Left ventricle myocardium inferior (tissue), 1 donor: ENCODE results near the gene CEP170B. TPM values are rescaled to one million over a fixed set of nuclear protein-coding genes. Genes with fewer than 3 reads are reported as not detected.

Source experiments
- DNase-seq: peaks from one replicate; pipeline ENCODE4 v3.0.0-alpha.2; 2020
- H3K27ac ChIP-seq: fragments of 200-600 bp; replicated peaks from 2 replicates; pipeline ENCODE4 v1.8.0; 2021
- H3K27me3 ChIP-seq: fragments of 200-600 bp; 2 replicates; pipeline ENCODE4 v1.8.0; 2021; ENCODE audit warnings: low read depth
- H3K36me3 ChIP-seq: fragments of 200-600 bp; 2 replicates; pipeline ENCODE4 v1.8.0; 2021
- H3K4me1 ChIP-seq: fragments of 200-600 bp; 2 replicates; pipeline ENCODE4 v1.8.0; 2021
- H3K4me3 ChIP-seq: fragments of 200-600 bp; 2 replicates; pipeline ENCODE4 v1.8.0; 2021; ENCODE audit warnings: mild to moderate bottlenecking, moderate library complexity
- H3K9me3 ChIP-seq: fragments of 200-600 bp; replicated peaks from 2 replicates; pipeline ENCODE4 v1.8.0; 2021
- intact Hi-C: fragments of 100-400 bp; cut with micrococcal nuclease; formaldehyde crosslinking; loops from one replicate; pipeline ENCODE4 v1.11.0; 2022
- total RNA-seq: library from RNA; stranded (reverse); fragmentation: NEBNext Ultra II Directional; extraction: Animal tissue kit (Norgen Biotek cat#: 25700); gene quantifications from one replicate; pipeline ENCODE4 v1.2.1, GENCODE V29; 2021
- TF ChIP-seq, protein P1 (sequence below): fragments of 200-600 bp; IDR thresholded peaks from 2 replicates; pipeline ENCODE4 v1.8.0; 2021; ENCODE audit warnings: antibody characterized with exemption, mild to moderate bottlenecking, borderline replicate concordance
- donor health status: DM: no; HTN: yes; CAD: no; lungs with severe emphysema.

Gene CEP170B
- total RNA-seq, 1 donor from 2014 or later = 11.7 TPM

- Histone ChIP-seq H3K36me3 (no peaks in the 10 kb centered on the region), H3K4me3 (no peak within 1 kb of the TSS), H3K27ac (no peak within 1 kb of the TSS), H3K27me3 (peaks cover 76% of the 10 kb centered on the region), H3K9me3 (peaks cover 9% of the 10 kb centered on the region), H3K4me1 (no peaks in the 10 kb centered on the region)
- DNase-seq = no peak
- TF ChIP-seq, protein P1, sequence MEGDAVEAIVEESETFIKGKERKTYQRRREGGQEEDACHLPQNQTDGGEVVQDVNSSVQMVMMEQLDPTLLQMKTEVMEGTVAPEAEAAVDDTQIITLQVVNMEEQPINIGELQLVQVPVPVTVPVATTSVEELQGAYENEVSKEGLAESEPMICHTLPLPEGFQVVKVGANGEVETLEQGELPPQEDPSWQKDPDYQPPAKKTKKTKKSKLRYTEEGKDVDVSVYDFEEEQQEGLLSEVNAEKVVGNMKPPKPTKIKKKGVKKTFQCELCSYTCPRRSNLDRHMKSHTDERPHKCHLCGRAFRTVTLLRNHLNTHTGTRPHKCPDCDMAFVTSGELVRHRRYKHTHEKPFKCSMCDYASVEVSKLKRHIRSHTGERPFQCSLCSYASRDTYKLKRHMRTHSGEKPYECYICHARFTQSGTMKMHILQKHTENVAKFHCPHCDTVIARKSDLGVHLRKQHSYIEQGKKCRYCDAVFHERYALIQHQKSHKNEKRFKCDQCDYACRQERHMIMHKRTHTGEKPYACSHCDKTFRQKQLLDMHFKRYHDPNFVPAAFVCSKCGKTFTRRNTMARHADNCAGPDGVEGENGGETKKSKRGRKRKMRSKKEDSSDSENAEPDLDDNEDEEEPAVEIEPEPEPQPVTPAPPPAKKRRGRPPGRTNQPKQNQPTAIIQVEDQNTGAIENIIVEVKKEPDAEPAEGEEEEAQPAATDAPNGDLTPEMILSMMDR = no peak
- intact Hi-C loops = no loop called here
Observed at GRCh38 chr14:104924421-104925213, 59.5 kb downstream of the CEP170B start, which contains the start of gene PLD4. Gene PLD4, plus strand, starts transcription at chr14:104924879. Its CDS starts 2,262 bp downstream, at chr14:104927141.

DNA sequence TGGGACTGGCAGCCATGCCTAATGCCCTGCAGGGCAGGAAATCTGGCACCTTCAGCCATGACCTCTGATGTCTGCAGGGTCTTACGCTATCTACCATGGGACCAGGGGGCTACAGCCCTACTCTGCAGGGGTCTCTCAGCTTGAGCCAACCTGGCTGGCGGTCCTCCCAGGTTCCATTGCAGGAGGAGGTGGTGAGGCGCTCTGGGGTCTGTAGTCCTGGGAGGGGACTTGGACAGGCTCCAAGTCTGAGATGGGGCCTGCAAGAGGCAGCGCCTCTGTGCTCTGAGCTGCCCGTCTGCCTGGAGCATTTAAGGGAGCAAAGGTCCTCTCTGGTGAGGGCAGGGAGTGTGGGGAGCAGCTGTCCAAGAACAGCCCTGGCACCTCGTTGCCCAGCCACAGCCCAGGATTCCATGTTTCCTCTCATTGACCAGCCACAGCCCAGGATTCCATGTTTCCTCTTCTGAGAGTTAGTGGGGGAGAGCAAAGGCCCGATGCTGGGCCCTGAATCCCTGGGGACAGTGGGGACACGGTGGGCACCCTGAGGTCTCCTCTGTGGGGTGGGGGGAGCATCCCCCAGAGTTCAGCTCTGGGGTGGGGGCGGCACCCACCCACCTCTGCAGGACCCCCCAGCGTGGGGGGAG is 60.3 kb downstream of the CEP170B start:
- H3K27ac ChIP-seq = no peak overlapping the region
- H3K4me1 ChIP-seq = no peaks in the 10 kb centered on the region
- H3K27me3 ChIP-seq = peaks cover 79% of the 10 kb centered on the region
- peaks cover 9% of the 10 kb centered on the region for H3K9me3 ChIP-seq
- no peaks in the 10 kb centered on the region for H3K36me3 ChIP-seq
- no peak overlapping the region for H3K4me3 ChIP-seq
- DNase-seq = no peak
- TF ChIP-seq, protein P1 = no peak
- intact Hi-C loops = no loop called here

DNA sequence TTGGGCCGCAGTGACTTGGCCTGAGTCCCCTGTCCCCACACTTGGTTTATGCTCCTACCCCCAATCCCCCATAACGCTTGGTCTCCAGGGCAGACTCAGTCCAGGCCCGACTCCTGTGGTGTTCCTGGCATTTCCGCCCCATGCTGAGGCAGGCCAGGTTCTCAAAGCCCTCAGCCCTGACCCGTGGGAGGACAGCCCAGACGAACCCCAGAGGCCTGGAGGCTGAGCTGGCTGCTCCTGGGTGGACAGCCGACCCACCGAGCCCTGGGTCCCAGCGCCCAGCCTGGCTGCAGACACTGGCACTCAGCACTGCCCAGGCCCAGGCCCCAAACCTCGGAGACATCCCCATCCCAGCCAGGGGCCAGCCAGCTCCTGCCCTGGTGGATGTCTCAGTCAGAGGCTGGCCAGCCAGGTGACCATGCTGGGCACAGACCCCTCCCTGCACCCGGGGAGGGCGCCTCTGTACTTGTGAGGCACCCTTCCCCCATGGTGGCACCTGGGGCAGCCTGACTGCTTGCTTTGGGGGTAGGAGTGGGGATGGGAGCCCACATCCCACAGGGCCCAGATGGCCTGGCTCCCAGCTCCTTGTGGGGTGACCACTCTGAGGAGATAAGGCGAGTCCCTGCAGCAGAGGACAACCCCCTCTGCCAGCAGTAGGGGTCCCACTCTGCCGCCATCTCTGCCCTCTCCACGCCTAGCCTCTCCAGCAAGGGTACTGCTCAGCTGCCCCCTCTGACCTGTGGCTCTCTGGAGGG is 61.0 kb downstream of the CEP170B start:
- Histone ChIP-seq H3K27ac (no peak overlapping the region), H3K4me3 (no peak overlapping the region), H3K9me3 (peaks cover 9% of the 10 kb centered on the region), H3K4me1 (no peaks in the 10 kb centered on the region), H3K27me3 (peaks cover 76% of the 10 kb centered on the region), H3K36me3 (no peaks in the 10 kb centered on the region)
- intact Hi-C loops = no loop called here
- TF ChIP-seq, protein P1 = no peak
- DNase-seq = no peak

DNA sequence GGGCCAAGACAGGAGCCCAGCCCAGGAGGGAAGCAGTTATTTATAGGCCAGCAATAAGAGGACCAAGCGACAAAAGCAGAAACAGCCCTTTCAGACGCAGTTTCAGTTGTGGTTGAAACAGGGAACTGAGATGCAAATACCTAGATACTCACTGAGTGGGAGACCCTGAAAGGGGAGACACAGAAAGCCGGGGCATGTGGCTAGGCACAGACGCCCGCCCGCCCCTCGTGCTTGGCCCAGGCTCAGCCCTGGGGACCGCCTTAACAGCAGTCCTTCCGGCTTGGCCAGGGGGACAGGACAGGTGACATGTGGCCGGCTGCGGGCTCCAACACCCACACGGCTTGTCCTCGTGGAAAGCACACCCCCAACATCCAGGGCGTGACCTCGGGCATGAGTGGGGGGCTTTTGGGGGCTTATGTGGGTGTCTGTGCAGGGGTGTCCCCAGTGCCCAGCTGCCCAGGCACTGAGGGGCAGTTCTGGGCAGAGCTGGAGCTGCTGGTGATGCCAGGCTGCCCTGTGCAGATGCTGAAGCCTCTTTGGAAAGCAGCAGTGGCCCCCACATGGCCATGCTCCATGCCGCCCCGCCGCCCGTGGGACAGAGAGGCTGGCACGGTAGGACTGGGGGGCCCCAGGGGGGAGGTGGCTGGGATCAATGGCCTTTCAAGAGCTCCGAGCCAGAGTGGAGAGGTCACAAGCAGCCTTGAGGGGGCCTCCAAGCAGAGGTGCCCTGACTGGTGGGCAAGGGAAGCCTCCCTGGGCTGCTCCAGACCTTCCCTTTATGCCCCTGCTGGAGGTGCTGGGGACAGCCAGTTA is 61.8 kb downstream of the CEP170B start:
- no peak overlapping the region for H3K4me3 ChIP-seq
- no peaks in the 10 kb centered on the region for H3K36me3 ChIP-seq
- H3K27me3 ChIP-seq = peaks cover 79% of the 10 kb centered on the region
- H3K4me1 ChIP-seq = peaks cover 2% of the 10 kb centered on the region
- DNase-seq = peak; percentile 9
- H3K27ac ChIP-seq = no peak overlapping the region
- intact Hi-C loops = no loop called here
- H3K9me3 ChIP-seq = peaks cover 9% of the 10 kb centered on the region
- TF ChIP-seq, protein P1 = no peak

DNA sequence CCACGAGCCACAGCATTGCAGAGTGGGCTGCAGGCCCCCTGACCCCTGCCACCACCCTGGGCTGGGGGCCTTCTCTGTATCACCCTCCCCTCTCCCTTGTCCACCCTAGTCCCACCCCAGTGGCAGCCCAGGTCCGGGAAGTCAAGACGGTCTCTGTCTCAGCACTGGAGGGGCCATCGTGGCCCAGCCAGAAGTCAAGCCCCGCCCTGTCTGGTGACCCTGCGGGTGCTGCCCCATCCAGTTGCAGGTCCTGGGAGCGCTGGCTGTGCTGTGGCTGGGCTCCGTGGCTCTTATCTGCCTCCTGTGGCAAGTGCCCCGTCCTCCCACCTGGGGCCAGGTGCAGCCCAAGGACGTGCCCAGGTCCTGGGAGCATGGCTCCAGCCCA is 62.4 kb downstream of the CEP170B start:
- no peaks in the 10 kb centered on the region for H3K36me3 ChIP-seq
- peaks cover 85% of the 10 kb centered on the region for H3K27me3 ChIP-seq
- no peak overlapping the region for H3K4me3 ChIP-seq
- DNase-seq = peak; percentile 6
- H3K27ac ChIP-seq = no peak overlapping the region
- peaks cover 9% of the 10 kb centered on the region for H3K9me3 ChIP-seq
- peaks cover 8% of the 10 kb centered on the region for H3K4me1 ChIP-seq
- TF ChIP-seq, protein P1 = no peak
- intact Hi-C loops = no loop called here
